Smooth muscle cell of bladder (primary cell): ENCODE results near the gene RIPK3. TPM values are rescaled to one million over a fixed set of nuclear protein-coding genes. Genes with fewer than 3 reads are reported as not detected.

ENCODE experiments used
- total RNA-seq: library from RNA; depleted of rRNA; stranded (reverse); fragments of >200 nt; gene quantifications from 2 replicates; pipeline ENCODE4 v1.2.3, GENCODE V29; 2014

The RIPK3 gene
- total RNA-seq: 2.5 and 2.8 TPM in 2 replicates

GRCh38 chr14:24339284-24340151, at the start of gene RIPK3:
Gene RIPK3, minus strand, starts transcription at chr14:24339991. Its CDS starts 165 bp downstream, at chr14:24339826.

GRCh38 chr14:24367514-24368211, 27.9 kb upstream of the RIPK3 start, which contains the start of gene NFATC4:
Gene NFATC4, plus strand, starts transcription at chr14:24368184. Its CDS starts 157 bp downstream, at chr14:24368341.

DNA sequence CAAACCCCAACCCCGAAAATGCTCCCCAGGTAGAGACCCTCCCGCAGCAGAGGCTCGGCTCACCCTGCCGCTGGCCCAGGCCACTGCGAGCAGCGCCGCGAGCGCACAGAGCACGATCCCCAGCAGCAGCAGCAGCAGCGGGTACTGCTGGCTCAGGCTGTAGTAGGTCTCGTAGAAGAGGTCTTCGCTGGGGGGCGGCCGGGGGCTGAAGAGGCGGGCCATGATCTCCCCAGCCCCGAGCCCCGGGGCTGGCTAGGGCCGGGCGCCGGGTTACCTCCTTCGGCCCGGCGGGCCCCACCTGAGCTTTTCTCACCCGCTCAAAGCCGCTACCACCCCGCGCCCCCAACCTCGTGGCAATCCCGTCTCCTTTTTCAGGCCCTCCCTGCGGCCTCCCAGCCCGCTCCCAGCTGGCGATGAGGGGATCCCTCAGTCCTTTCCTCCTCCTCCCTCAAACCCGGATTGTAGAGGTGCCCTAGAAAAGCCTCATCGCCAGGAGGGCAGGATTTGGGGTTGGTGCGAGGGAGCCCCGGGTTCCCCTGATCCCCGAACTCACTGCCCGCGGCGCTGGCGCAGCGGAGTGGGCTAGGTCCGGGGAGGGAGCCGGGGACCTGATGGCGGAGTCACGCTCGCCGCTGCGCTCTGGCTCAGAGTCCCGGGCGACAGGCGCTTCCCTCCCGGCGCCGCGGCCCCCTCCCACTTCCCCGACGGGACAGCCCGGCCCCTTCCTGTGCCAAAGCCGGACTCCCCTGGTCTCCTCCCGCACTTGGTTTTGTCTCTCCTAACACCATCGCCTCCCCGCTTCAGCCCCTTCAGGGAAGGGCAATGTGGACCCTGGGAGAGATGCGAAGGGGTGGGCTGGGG, 5.1 kb downstream of the RIPK3 start, which contains the start of gene ADCY4:
Gene ADCY4 (minus strand): TSS at position 641 of the 861 bp plus-strand sequence. CDS start 419 bp downstream, at position 222.

DNA sequence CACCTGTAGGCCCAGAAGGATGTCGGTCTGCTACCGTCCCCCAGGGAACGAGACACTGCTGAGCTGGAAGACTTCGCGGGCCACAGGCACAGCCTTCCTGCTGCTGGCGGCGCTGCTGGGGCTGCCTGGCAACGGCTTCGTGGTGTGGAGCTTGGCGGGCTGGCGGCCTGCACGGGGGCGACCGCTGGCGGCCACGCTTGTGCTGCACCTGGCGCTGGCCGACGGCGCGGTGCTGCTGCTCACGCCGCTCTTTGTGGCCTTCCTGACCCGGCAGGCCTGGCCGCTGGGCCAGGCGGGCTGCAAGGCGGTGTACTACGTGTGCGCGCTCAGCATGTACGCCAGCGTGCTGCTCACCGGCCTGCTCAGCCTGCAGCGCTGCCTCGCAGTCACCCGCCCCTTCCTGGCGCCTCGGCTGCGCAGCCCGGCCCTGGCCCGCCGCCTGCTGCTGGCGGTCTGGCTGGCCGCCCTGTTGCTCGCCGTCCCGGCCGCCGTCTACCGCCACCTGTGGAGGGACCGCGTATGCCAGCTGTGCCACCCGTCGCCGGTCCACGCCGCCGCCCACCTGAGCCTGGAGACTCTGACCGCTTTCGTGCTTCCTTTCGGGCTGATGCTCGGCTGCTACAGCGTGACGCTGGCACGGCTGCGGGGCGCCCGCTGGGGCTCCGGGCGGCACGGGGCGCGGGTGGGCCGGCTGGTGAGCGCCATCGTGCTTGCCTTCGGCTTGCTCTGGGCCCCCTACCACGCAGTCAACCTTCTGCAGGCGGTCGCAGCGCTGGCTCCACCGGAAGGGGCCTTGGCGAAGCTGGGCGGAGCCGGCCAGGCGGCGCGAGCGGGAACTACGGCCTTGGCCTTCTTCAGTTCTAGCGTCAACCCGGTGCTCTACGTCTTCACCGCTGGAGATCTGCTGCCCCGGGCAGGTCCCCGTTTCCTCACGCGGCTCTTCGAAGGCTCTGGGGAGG, 28.9 kb downstream of the RIPK3 start, which contains the start of gene LTB4R:
Gene LTB4R (plus strand): TSS at position 857 of the 959 bp plus-strand sequence. CDS start 4,150 bp downstream, outside the sequence.

GRCh38 chr14:24309538-24310264, 30.1 kb downstream of the RIPK3 start, which contains the start of gene LTB4R2:
Gene LTB4R2, plus strand, starts transcription at chr14:24310140. Its CDS starts 525 bp downstream, at chr14:24310665.

GRCh38 chr14:24307575-24308341, 32.0 kb downstream of the RIPK3 start, which contains the start of gene CIDEB:
Gene CIDEB, minus strand, starts transcription at chr14:24307977. Its CDS starts 119 bp downstream, at chr14:24307858.

DNA sequence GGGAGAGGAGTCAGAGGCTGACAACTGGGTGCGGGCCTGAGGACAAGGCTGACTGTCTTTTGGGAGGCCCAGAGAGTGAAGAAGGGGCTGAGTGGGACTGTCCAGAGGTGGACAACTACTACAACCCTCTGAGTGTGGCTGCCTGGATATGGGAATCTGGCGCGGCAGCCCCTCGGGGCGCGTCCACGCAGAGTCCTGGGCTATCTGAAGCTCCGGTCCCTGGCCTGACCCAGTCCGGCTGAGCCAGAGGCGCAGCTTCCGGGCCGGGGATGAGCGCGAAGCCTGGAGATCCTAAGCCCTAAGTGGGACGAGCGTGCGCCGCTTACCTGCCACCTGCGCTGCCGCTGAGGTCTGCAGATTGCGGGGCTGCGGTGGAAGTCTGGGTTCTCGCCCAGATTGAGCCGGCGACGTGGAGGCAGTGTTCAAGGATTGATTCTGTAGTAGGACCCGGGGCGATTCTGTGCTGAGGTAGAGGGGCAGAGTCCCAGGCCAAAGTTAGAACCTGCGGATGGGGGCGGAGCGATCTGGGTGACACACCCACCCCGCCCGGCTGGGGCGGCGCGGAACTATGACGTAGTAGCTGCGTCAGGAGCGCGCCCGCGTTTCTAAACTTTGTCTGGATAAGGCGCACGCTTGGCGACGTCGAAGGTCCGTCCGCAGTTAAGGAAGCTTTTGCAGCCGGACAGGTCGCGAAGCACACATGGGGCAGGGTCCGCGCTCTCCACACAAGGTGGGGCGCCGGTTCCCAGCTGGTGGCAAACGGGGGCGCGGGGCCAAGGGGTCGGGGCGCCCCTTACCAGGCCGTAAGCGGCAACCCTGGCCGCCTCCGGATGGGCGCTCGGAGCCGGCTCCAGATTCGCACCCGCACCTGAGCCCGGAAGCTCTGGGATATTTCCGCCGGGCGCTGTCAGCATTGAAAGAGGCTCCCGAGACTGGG, 40.3 kb downstream of the RIPK3 start, which contains the start of the genes DHRS1 and NOP9:
Gene DHRS1 (minus strand): TSS at position 526 of the 937 bp plus-strand sequence. CDS start 674 bp downstream, outside the sequence.
Gene NOP9 (plus strand): TSS at position 596 of the 937 bp plus-strand sequence. CDS start 105 bp downstream, at position 701.

Other genes starting within 250 kb of the RIPK3 start
- gene PCK2, start 245.7 kb downstream of the RIPK3 start, total RNA-seq: 20.1 and 38.3 TPM in 2 replicates
- 50.9 and 53.0 TPM in 2 replicates for gene DCAF11, start 225.2 kb downstream of the RIPK3 start, total RNA-seq
- gene NRL, start 225.0 kb downstream of the RIPK3 start, total RNA-seq: 0.28 and 0.46 TPM in 2 replicates
- under 0.01 TPM in 1 of 2 replicates, not detected in the other for gene FITM1, start 209.3 kb downstream of the RIPK3 start, total RNA-seq
- gene PSME1, start 203.8 kb downstream of the RIPK3 start, total RNA-seq: 104 and 134 TPM in 2 replicates
- 17.4 and 17.8 TPM in 2 replicates for gene EMC9, start 198.4 kb downstream of the RIPK3 start, total RNA-seq
- gene PSME2, start 193.4 kb downstream of the RIPK3 start, total RNA-seq: 83.8 and 104 TPM in 2 replicates
- gene RNF31, start 192.5 kb downstream of the RIPK3 start, total RNA-seq: 25.0 and 32.0 TPM in 2 replicates
- gene IRF9, start 178.7 kb downstream of the RIPK3 start, total RNA-seq: 65.7 and 69.2 TPM in 2 replicates
- 0.85 and 1.2 TPM in 2 replicates for gene REC8, start 167.9 kb downstream of the RIPK3 start, total RNA-seq
- 27.4 and 27.8 TPM in 2 replicates for gene IPO4, start 151.2 kb downstream of the RIPK3 start, total RNA-seq
- 50.9 and 58.4 TPM in 2 replicates for gene TM9SF1, start 144.6 kb downstream of the RIPK3 start, total RNA-seq
- gene TSSK4, start 134.3 kb downstream of the RIPK3 start, total RNA-seq: 0.14 and 0.28 TPM in 2 replicates
- 19.7 and 20.3 TPM in 2 replicates for gene CHMP4A, start 126.5 kb downstream of the RIPK3 start, total RNA-seq
- gene MDP1, start 123.9 kb downstream of the RIPK3 start, total RNA-seq: 16.2 and 17.7 TPM in 2 replicates
- gene NEDD8, start 107.6 kb downstream of the RIPK3 start, total RNA-seq: 226 and 239 TPM in 2 replicates
- 123 and 126 TPM in 2 replicates for gene GMPR2, start 107.1 kb downstream of the RIPK3 start, total RNA-seq
- 37.0 and 42.7 TPM in 2 replicates for gene TINF2, start 97.4 kb downstream of the RIPK3 start, total RNA-seq
- gene TGM1, start 76.8 kb downstream of the RIPK3 start, total RNA-seq: 0.71 and 1.6 TPM in 2 replicates
- 16.6 and 20.1 TPM in 2 replicates for gene RABGGTA, start 68.4 kb downstream of the RIPK3 start, total RNA-seq
- gene DHRS1, start 40.2 kb downstream of the RIPK3 start, total RNA-seq: 7.2 and 10.5 TPM in 2 replicates
- gene NOP9, start 40.1 kb downstream of the RIPK3 start, total RNA-seq: 14.2 and 17.1 TPM in 2 replicates
- gene CIDEB, start 32.0 kb downstream of the RIPK3 start, total RNA-seq: 1.00 and 1.8 TPM in 2 replicates
- 1.6 and 2.7 TPM in 2 replicates for gene LTB4R2, start 29.9 kb downstream of the RIPK3 start, total RNA-seq
- gene LTB4R, start 28.5 kb downstream of the RIPK3 start, total RNA-seq: 0.71 and 1.9 TPM in 2 replicates
- 3.4 and 5.3 TPM in 2 replicates for gene ADCY4, start 4.9 kb downstream of the RIPK3 start, total RNA-seq
- gene NFATC4, start 28.2 kb upstream of the RIPK3 start, total RNA-seq: 48.2 and 66.7 TPM in 2 replicates
- 6.4 and 10.2 TPM in 2 replicates for gene NYNRIN, start 59.0 kb upstream of the RIPK3 start, total RNA-seq
- gene CBLN3, start 89.7 kb upstream of the RIPK3 start, total RNA-seq: 3.3 and 3.4 TPM in 2 replicates
- gene KHNYN, start 90.0 kb upstream of the RIPK3 start, total RNA-seq: 42.5 and 60.6 TPM in 2 replicates
- 9.4 and 10.3 TPM in 2 replicates for gene SDR39U1, start 102.8 kb upstream of the RIPK3 start, total RNA-seq
- not detected in 2 replicates for gene CMA1, start 168.3 kb upstream of the RIPK3 start, total RNA-seq
- gene CTSG, start 236.3 kb upstream of the RIPK3 start, total RNA-seq: not detected in 2 replicates